ENCODE results near the gene CMAS. TPM values are rescaled to one million over a fixed set of nuclear protein-coding genes. Genes with fewer than 3 reads are reported as not detected.

CMAS gene
- total RNA-seq, 1 experiment from 2014 or later: 69.0 TPM

- no peaks in the 10 kb centered on the region for H3K36me3 Mint-ChIP-seq
- ChIA-PET POLR2A (no interaction called here), CTCF (interaction anchor here (0.5 kb wide), 1 partner anchor 231 kb away, joined by 3 read pairs; no protein-coding TSS in a partner anchor)
- H3K27me3 Mint-ChIP-seq (ENCODE audit: low read depth): no peaks in the 10 kb centered on the region; the same call in 1 of the 2 replicates
- peaks cover 11% of the 10 kb centered on the region for H3K9me3 Mint-ChIP-seq
- no peak overlapping the region for H3K27ac Mint-ChIP-seq
- DNase-seq (ENCODE audit: low spot score): no peak
- ATAC-seq: no peak
- H3K4me3 Mint-ChIP-seq: no peak overlapping the region
- H3K4me1 Mint-ChIP-seq: 0 out of 2 replicates have a peak, but pooled peaks cover 4% of the 10 kb centered on the region
- TF ChIP-seq ZNF423 (CRISPR knock-in tag; IDR thresholded peaks at IDR 0.05) (no peak), ZNF281 (CRISPR knock-in tag; IDR thresholded peaks at IDR 0.05) (no peak), NR2C2 (CRISPR knock-in tag; IDR thresholded peaks at IDR 0.05) (no peak), TCF7 (CRISPR knock-in tag; IDR thresholded peaks at IDR 0.05; ENCODE audit: low read depth) (no peak), ZNF396 (CRISPR knock-in tag; IDR thresholded peaks at IDR 0.05; ENCODE audit: borderline replicate concordance) (no peak), RORB (CRISPR knock-in tag; IDR thresholded peaks at IDR 0.05) (no peak), HMGXB4 (CRISPR knock-in tag; IDR thresholded peaks at IDR 0.05) (no peak), ZNF671 (CRISPR knock-in tag; IDR thresholded peaks at IDR 0.05) (no peak), ZNF219 (CRISPR knock-in tag; IDR thresholded peaks at IDR 0.05; ENCODE audit: borderline replicate concordance) (no peak), USF2 (CRISPR knock-in tag; IDR thresholded peaks at IDR 0.05) (no peak), NR3C1 (CRISPR knock-in tag; conservative IDR thresholded peaks at IDR 0.05; ENCODE audit: low read depth) (no peak), MLX (CRISPR knock-in tag; IDR thresholded peaks at IDR 0.05) (no peak), CBFB (CRISPR knock-in tag; IDR thresholded peaks at IDR 0.05; ENCODE audit: low read depth) (no peak), ZMAT4 (CRISPR knock-in tag; IDR thresholded peaks at IDR 0.05) (no peak), EMX1 (CRISPR knock-in tag; IDR thresholded peaks at IDR 0.05) (no peak), ZNF263 (CRISPR knock-in tag; IDR thresholded peaks at IDR 0.05; ENCODE audit: low read depth) (no peak)
Observed at GRCh38 chr12:22034709-22035506, 11.1 kb upstream of the CMAS start.

- CTCF ChIA-PET: no interaction called here
- no peaks in the 10 kb centered on the region; the same call in none of the 2 replicates for H3K27me3 Mint-ChIP-seq (ENCODE audit: low read depth)
- DNase-seq (ENCODE audit: low spot score) (no peak), ATAC-seq (no peak)
- H3K27ac Mint-ChIP-seq: no peak overlapping the region
- no peaks in the 10 kb centered on the region for H3K4me1 Mint-ChIP-seq
- H3K9me3 Mint-ChIP-seq: peaks cover 11% of the 10 kb centered on the region
- H3K36me3 Mint-ChIP-seq: no peaks in the 10 kb centered on the region
- TF ChIP-seq ZBTB21 (CRISPR knock-in tag; IDR thresholded peaks at IDR 0.05; ENCODE audit: borderline replicate concordance) (no peak), AR (CRISPR knock-in tag; IDR thresholded peaks at IDR 0.05) (no peak), CBFB (CRISPR knock-in tag; IDR thresholded peaks at IDR 0.05; ENCODE audit: low read depth) (no peak), MAX (CRISPR knock-in tag; IDR thresholded peaks at IDR 0.05) (no peak), MYBL2 (CRISPR knock-in tag; IDR thresholded peaks at IDR 0.05) (no peak), NFATC4 (CRISPR knock-in tag; IDR thresholded peaks at IDR 0.05) (no peak), NR2C2 (CRISPR knock-in tag; IDR thresholded peaks at IDR 0.05) (no peak), RELA (CRISPR knock-in tag; IDR thresholded peaks at IDR 0.05; ENCODE audit: borderline replicate concordance) (no peak)
- POLR2A ChIA-PET: no interaction called here
- H3K4me3 Mint-ChIP-seq: no peak overlapping the region
Observed at GRCh38 chr12:22037947-22038346, 8.1 kb upstream of the CMAS start.

Measured in WTC11 (cell line).